Keratinocyte (primary cell): ENCODE data around the gene ALK.

ENCODE experiments used
- EZH2 ChIP-seq: IDR thresholded peaks from one replicate; pipeline ENCODE4 v1.6.1; 2012; ENCODE audit warnings: inconsistent platforms, mild to moderate bottlenecking, low read length, moderate library complexity
- TF ChIP-seq, protein P1 (sequence below), 3 experiments: IDR thresholded peaks in 1 of 3; conservative IDR thresholded peaks in 1 of 3; optimal IDR thresholded peaks in 1 of 3; 2 replicates in 2 of 3; 3 replicates in 1 of 3; pipeline versions ENCODE3 to v1.5.1; 2011; ENCODE audit warnings: low read length in 3 of 3, mild to moderate bottlenecking in 3 of 3, moderate library complexity in 2 of 3, control low read depth in 1 of 3, inconsistent platforms in 1 of 3; ENCODE audit not compliant: insufficient read depth in 2 of 3; ENCODE audit errors: extremely low read depth in 1 of 3

DNA sequence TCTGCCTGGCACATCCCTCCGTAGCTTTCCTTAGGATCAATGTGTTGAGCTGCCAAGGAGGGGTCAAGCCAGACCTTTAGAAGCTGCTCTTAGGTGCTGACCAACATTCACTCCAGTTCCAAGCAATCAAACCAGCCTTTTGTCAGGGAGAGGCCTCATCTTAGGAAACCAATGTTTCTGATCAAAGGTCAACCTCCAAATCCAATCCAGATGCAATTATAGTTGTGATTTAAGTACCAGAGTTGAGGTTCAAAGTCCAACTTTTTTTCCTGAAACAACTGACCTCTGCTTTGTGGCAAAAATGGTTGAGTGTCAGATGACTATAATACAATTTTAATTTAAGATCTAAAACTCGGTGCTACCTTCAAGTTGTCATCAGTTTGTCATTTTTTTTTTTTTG lies 303.4 kb downstream of the ALK start:
- TF ChIP-seq, protein P1, sequence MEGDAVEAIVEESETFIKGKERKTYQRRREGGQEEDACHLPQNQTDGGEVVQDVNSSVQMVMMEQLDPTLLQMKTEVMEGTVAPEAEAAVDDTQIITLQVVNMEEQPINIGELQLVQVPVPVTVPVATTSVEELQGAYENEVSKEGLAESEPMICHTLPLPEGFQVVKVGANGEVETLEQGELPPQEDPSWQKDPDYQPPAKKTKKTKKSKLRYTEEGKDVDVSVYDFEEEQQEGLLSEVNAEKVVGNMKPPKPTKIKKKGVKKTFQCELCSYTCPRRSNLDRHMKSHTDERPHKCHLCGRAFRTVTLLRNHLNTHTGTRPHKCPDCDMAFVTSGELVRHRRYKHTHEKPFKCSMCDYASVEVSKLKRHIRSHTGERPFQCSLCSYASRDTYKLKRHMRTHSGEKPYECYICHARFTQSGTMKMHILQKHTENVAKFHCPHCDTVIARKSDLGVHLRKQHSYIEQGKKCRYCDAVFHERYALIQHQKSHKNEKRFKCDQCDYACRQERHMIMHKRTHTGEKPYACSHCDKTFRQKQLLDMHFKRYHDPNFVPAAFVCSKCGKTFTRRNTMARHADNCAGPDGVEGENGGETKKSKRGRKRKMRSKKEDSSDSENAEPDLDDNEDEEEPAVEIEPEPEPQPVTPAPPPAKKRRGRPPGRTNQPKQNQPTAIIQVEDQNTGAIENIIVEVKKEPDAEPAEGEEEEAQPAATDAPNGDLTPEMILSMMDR (optimal IDR thresholded peaks at IDR 0.05 in 1 of 3, IDR thresholded peaks at IDR 0.05 in 1 of 3, conservative IDR thresholded peaks at IDR 0.05 in 1 of 3; ENCODE audit: extremely low read depth in 1 of 3, insufficient read depth in 2 of 3, low read length in 3 of 3), result no peak
- TF ChIP-seq EZH2, result no peak
